HG03097 (cell line): ENCODE data around the gene LRCOL1.

ENCODE experiments used
- ATAC-seq: cut with Tn5 transposase; IDR thresholded peaks from one replicate; pipeline ENCODE4 v1.9.1; 2021; ENCODE audit not compliant: unreplicated experiment, low FRiP score

Gene LRCOL1

DNA sequence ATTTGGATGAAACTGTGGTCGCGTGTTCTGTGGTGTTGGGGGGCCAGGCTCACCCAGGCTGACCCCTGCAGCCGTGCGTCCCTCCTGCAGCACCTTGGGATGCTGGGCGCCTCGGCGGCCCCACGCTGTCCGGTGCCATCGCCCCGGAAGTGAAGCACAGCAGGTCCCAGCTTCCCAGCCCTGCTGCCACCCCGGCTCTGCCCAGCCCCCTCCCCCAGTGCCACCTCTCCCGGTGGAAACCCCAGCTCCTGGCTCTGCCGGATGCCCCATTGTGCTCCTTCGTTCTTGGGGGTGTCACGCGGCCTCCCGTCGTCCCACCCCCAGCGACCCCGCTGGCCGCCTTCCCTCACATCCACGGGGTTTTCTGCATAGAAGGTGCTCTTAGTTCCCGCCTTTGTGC lies 25.2 kb downstream of the LRCOL1 start:
- no peak for ATAC-seq

DNA sequence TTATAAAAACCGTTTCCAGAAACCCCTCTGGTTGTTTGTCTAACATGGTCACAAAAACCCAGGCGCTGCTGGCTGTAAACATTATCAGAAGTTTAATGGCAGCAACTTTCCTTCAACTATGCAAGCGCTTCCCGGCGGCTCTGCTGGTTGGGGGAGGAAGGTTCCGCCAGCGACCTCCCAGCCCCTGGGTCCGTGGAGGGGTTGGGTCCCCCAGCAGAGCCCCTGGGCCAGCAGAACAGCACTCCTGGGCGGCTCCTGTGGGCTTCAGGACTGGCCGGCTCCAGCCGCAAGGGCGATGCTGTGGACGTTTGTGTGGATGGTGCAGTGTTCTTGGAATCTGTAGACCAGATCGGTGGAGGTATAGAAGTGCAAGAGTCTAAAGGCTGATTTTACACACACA lies 26.0 kb downstream of the LRCOL1 start:
- ATAC-seq: no peak

DNA sequence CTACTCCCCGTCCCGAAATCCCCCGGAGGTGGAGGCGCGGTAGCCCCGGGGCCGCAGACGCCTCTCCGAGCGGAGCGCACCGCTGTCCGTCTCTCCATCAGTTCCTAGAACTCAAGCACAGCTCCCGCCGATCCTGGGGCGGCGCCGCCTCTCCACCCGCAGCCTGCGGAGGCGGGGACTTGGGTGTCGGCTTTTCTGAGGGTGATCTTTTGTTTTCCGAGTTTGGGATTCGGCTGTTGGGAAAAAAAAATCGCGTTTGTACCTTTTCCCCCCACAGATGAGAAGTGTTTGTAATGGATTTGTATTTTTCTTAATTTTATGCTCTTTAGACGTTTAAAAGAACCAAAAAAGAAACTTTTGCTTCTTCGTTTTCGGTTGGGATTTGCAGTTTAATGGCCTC lies 26.6 kb downstream of the LRCOL1 start:
- no peak for ATAC-seq

DNA sequence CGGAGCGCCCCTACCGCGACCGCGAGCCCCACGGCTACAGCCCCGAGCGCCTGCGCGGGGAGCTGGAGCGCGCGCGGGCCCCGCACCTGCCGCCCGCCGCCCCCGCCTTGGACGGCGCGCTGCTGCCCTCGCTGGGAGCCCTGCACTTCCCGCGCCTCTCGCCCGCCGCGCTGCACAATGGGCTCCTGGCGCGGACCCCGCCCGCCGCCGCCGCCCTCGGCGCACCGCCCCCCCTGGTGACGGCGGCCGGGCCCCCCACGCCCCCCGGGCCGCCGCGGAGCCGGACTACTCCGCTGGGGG lies 27.0 kb downstream of the LRCOL1 start:
- ATAC-seq: no peak

DNA sequence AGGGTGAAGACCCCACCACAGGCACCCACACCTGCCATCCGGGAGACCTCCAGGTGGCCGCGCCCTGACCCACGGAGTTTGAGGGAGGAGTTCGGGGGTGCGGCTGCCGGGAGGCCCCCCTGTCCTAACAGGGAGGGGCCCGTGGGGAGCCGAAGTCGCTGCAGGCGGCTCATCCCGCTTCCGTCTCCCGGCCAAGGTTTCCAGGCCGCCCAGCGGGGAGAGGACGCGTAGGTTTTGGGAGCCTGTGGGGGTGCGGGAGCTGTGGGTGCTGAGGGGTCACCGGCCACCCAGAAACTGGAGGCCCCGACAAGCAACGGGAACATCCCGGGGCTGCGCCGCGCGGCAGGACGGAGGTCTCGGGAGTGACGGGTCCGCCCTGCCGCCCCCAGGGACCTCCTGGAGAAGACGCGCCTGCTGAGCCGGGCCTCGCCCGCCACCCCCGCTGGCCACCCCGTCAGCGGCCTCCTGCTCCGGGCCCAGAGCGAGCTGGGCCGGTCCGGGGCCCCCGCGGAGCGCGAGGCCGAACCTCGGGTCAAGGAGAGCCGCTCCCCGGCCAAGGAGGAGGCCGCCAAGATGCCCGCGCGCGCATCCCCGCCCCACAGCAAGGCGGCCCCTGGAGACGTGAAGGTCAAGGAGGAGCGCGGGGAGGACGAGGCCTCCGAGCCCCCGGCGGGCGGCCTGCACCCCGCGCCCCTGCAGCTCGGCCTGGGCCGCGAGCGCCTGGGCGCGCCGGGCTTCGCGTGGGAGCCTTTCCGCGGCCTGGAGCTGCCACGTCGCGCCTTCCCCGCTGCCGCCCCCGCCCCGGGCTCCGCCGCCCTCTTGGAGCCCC lies 27.6 kb downstream of the LRCOL1 start:
- ATAC-seq: no peak

DNA sequence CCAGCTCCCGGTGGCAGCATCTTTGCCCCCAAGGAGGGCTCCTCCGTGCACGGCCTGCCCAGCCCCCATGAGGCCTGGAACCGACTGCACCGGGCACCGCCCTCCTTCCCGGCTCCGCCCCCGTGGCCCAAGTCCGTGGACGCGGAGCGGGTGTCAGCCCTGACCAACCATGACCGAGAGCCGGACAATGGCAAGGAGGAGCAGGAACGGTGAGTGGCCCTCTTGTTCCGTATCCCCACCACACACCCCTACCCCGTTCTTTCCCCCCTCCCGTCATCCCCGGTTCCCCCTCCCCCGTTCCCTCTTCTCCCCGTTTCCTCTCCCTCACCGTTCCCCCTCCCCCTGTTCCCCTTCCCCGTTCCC lies 28.3 kb downstream of the LRCOL1 start:
- ATAC-seq: no peak

DNA sequence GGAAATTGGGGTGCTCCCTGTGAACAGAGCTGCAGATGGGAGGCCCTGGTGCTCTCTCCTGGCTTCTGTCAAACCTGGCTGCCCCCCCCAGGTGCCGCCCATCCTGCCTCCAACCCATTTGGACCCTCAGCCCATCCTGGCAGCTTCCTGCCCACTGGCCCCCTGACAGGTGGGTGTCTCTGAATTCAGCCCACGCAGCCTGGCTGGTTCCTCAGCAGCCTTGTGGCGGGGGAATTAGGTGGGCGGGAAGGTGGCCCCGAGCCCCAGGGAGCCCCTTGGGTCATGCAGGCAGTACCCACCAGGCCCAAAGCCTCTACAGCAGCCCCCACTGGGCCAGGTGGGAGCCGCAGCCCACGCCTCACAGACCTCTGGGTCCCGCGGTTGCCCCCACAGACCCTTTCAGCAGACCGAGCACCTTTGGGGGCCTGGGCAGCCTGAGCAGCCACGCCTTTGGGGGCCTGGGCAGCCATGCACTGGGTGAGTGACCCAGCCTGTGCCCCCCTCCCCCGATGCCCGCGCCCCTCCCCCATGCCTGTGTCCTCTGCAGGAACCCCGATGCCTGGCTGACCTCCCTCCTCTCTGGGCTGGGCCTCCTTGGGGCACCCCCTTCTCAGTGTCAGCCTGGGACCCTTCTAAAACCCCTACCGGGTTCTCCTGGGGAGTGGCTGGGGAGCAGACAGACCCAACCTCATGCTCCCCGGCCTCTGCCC lies 28.9 kb downstream of the LRCOL1 start:
- no peak for ATAC-seq

DNA sequence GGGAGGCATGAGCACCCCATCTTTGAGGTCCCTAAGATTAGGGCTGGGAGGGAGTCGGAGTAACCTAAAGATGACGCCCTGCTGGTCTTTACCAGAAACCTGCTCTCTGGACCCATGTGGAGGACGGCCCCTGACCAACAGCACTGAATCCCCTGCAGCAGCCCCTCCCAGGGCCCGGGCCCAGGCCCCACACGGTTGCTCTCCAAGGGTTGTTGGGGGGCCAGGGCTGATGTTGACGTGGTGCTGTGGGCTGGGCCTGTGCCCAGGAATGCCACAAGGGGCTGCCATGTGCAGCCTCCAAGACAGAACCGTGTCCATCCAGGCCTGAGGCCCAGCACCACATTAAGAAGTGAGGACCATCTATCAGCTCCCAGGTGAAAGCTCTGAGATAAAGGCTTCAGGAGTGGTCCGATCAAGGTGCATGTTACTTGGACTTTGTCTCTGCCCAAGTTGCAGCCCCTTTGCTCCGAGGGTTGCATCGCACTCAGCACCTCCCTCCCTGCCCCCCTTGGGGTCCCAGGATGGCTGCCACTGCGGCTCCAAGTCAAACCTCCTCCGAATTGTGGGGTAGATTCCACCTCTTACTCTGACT lies 29.6 kb downstream of the LRCOL1 start:
- ATAC-seq: no peak

DNA sequence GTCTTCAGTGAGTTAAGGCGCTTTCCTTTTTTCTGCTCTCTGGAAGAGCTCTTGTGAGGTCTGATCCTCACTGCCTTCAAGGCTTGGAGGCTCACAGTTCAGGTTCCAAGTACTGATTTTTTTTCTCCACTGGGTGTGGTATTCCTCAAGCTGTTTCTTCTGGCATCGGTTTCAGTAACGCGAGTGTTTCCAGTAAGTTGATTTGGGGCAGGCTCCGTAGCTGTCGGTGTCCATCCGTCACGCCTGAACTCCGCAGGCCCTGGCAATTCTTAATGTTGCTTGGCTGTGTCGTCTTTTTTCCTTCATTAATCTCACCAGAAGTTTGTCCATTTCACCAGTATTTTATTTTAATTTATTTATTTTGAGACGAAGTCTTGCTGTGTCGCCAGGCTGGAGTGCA lies 30.6 kb downstream of the LRCOL1 start:
- no peak for ATAC-seq

DNA sequence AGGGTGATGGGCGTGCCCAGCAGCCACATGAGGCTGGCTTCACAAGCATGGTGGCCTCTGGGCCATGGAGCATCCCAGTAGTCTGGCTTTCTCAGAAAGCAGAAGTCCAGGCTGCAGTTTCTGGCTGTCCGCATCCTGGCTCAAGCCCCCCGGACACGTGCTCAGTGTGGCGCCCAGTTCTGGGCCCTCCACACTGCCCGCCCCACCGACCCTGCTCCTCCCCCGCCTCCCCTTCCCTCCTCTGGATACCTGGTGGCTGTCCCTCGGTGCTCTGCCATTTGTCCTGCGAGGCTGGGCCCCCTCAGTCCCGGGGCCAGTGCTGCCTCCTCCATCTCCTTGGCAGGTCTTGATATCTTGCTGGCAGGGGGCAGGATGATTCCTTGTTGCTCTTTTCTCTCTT lies 31.6 kb downstream of the LRCOL1 start:
- ATAC-seq: no peak

DNA sequence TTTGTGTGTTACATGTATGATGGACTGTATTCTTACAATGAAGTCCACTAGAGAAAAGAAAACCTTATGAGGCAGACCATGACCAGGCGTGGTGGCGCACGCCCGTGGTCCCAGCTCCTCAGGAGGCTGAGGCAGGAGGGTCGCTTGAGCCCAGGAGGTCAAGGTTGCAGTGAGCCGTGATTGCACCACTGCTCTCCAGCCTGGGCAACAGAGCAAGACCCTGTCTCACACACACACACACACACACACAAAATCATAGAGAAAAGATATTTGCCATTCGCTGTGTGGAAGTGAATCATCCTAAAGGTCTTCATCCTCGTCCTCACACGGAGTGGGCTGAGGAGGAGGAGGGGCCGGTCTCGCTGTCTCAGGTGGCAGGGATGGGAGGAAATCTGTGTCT lies 32.3 kb downstream of the LRCOL1 start:
- ATAC-seq: no peak

DNA sequence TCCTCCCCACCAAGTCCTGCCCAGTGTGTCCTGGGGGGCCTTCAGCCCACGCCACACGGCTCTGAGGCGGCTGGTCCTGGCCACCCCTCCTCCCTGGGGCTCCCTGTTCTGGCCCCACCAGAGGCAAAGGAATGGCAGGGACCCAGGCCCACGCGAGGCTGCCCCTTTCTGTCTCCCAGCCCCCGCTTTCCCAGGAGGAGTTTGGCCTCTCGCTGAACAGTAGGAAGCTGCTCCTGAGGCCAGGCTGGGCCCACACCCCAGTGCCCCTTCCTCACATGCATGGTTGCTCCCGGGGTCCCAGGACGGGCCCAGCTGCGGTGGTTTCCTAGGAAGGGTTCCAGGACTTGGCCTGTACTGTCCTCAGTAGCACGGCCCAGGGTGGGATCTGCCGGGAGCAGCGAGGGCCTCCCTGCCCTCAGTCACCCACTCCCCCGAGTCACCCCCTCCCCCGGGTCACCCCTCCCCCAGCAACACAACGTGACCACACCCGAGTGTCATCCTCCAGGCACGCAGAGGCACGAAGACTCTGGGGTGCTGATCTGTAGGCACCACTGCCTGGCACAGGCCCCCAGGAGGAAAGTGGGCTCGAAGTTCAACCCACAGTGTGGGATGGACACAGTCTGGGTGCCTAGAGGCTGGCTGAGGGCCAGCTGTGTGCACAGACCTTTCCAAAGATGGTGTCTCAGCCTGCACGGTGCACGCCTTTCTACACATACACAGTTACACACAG lies 33.0 kb downstream of the LRCOL1 start:
- no peak for ATAC-seq

DNA sequence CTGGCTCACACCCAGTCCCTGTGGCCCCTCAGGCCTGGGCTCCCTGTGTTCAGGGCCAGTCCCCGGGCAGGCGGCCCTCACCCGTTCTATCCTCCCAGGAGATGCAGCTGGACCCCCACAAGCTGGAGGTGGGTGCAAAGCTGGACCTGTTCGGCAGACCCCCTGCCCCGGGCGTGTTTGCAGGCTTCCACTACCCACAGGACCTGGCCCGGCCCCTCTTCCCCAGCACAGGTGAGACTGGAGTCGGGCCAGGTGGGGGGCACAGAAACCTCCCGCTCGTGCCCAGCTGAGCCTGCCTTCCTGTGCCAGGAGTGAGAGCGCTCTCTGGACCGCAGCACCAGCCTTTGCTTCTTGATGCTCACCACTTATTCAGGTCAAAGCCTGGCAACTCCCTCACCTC lies 33.7 kb downstream of the LRCOL1 start:
- ATAC-seq: no peak

DNA sequence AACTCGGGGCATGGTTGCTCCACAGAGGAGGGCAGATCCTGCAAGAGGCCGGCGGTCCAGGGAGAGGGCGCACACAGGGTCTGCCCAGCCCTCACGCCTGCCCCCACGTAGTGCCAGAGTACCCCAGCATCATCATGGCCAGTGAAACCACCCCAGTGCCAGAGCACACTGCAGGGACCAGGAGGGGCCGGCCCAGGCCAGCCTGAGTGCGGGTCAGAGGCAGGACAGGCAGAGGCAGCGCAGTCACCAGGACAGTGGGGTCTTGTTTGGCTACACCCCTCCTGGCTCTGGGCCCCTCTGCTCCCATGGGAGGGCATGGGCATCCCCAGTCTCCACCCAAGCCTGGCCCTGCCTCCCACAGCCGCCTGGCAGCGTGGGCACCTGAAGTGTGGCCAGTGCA lies 34.7 kb downstream of the LRCOL1 start:
- no peak for ATAC-seq

DNA sequence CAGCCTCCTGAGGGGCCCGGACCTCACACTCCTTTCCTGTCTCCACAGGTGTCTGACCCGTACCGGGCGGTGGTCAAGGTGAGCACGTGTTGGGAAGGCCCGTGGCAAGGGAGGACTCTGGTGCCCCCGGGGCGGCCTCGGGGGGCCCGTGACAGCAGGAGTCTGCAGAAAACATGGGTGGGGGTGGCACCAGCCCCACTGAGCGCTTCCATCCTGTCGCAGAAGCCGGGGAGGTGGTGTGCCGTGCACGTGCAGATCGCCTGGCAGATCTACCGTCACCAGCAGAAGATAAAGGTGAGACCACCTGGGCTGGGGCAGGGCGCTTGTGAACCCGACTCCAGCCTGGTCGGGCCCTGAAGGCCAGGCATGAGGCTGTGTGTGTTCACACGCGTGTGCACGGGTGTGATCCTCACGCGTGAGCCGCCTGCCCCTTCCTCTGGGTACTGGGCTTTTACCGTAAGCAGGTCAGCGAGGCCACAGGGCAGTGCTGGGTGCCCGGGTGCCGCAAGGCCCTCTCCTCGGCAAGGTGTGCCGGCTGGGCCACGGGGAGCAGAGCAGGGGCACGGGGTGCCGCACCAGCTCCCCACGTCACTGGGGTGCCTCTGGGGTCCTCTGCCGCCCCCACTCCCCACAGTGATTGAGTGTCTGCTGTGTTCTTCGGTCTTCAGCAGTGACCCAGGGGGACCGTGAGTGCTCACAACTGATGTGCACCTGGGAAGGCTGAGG lies 35.9 kb downstream of the LRCOL1 start:
- ATAC-seq: no peak

DNA sequence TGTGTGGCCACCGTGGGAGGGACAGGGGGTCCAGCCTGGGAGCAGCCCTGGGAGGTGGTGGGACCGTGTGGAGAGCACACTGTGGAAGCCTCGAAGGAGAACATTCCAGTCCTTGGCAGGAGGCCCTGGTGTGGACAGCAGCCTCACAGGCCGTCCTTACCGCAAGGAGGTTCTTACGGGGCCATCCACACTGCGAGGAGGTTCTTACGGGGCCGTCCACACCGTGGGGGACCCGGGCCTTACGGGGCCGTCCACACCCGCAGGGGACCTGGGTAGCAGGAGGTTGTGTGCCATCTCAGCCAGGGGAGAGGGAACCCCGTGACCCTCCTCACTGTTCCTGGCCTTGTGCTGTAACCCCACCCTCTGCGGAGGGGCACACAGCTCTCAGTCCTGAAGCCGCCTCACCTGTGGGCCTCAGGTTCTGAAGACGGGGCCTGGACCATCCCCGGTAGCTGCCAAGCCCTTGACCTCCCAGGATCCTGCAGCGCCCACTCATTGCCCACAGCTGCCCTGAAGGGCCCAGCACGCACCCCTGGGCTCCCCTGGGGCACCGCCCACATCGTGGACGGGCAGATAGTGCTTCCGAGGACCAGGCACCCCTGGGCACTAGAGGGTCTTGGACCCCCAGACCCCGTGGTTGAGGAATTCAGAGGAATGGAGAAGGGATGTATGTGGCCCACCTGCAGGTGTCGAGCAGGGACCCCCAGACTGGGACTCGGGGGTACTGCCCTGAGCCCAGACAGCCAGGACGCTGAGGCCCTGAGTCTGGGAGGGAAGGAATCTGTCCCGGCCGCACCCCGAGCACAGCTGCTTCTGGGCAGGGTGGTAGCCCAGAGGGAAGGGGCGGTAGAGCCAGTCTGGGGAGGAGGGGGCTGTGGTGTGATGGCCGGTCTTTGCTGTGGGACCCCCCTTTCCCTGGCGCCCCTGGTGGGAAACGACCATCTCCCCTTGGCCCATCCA lies 37.3 kb downstream of the LRCOL1 start:
- ATAC-seq: no peak

DNA sequence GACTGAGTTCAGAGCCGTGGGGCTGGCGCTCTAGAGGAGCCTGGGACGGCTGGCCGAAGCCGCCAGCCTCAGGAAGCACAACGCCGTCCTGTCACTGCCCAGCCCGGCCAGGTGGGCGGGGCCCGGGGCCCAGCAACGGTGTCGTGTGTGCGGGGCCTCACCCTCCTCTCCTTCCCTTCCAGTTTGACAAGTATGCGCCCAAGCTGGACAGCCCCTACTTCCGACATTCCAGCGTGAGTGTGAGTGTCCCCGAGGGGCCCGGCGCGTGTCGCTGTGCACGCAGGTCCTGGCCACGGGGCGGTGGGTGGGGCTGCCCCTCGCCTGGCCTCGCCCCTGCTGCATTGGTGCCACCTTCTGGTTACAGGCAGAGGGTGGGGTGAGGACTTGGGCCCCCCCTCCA lies 38.3 kb downstream of the LRCOL1 start:
- ATAC-seq: no peak

DNA sequence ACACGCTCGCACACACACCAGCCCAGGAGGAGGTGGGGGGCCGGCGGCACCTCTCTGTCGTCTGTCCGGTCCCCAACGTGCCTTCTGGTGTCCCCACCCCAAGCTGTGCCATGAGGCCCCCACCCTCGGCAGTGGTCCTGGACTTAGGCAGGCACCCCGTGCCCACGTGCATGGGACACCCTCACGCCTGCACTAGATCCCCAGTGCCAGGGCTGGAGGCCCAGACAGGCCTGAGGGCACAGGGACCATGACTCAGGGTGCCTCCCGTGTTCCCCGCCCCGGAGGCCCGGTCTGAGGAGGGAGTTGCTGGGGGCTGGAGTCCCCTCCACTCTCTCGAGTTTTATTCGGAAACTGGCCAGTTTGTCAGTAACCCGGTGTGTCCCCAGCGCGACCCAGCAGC lies 38.8 kb downstream of the LRCOL1 start:
- no peak for ATAC-seq

DNA sequence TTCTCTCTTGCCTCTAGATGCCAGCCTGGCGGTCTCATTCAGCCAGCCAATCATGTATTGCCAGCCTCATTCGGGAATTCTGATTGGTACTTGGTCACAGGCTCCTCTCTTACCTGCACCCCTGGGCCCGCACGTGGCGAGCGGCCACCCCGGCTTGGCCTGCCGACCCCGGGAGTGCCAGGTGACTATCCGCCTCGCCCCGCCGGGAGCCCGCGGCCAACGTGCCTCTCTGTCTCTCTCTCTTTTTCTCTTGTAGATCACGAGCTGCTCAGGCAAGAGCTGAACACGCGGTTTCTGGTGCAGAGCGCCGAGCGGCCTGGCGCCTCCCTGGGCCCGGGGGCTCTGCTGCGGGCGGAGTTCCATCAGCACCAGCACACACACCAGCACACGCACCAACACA lies 39.3 kb downstream of the LRCOL1 start:
- ATAC-seq: no peak

DNA sequence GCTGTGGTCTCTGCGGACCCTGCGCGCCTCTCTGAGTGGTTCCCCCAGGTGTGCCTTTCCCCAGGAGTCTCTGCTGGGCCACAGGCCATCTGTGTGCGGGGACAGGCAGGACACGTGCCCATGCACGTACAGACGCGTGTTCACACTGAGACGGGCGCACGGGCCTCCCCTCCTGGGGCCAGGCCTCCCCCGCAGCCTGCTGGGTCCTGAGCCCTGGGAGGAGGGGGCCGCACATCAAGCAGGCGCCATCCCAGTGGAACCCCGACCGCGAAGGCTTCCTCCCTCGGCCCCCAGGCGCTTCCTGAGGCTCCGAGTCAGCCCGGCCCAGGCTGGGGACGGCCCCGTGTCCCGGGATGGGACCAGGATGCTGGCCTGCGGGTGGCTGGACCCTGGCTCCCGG lies 39.7 kb downstream of the LRCOL1 start:
- no peak for ATAC-seq
